Measurements from ENCODE around the gene GSTT2.

The GSTT2 gene

DNA sequence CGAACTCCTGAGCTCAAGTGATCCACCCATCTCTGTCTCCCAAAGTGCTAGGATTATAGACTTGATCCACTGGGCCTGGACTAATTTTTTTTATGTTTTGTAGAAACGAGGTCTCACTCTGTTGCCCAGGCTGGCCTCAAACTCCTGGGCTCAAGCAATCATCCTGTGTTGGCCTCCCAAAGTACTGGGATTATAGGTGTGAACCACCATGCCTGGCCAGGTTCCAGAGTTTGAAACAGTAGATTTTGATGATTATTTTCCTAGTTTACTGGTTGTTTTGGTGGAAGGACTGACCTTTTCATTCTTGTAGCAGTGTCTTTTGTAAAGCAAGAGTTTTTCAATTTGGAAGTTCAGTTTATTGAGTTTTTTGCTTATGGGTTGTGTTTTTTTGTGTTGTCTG is 46.1 kb downstream of the GSTT2 start:
- no peaks in the 10 kb centered on the region for H3K36me3 ChIP-seq (ENCODE audit: control insufficient read depth, insufficient read depth, low read length)
- no peak for DNase-seq (ENCODE audit: low read depth, low spot score)
- H3K27me3 ChIP-seq (ENCODE audit: control insufficient read depth, insufficient read depth, low read length): no peaks in the 10 kb centered on the region
- H3K4me1 ChIP-seq (ENCODE audit: control insufficient read depth, insufficient read depth, low read length): no peaks in the 10 kb centered on the region
- no peak overlapping the region for H3K4me3 ChIP-seq (ENCODE audit: low read length)
- WGBS (ENCODE audit: insufficient coverage, insufficient read length): no CpG with 5 or more reads among the region's 2 CpGs
- no peaks in the 10 kb centered on the region for H3K9me3 ChIP-seq (ENCODE audit: control insufficient read depth, insufficient read depth, low read length)
- H3K27ac ChIP-seq (ENCODE audit: low read length): no peak overlapping the region

- Histone ChIP-seq H3K36me3 (ENCODE audit: control insufficient read depth, insufficient read depth, low read length) (no peaks in the 10 kb centered on the region), H3K4me3 (ENCODE audit: low read length) (no peak overlapping the region), H3K27me3 (ENCODE audit: control insufficient read depth, insufficient read depth, low read length) (no peaks in the 10 kb centered on the region), H3K4me1 (ENCODE audit: control insufficient read depth, insufficient read depth, low read length) (no peaks in the 10 kb centered on the region), H3K9me3 (ENCODE audit: control insufficient read depth, insufficient read depth, low read length) (no peaks in the 10 kb centered on the region), H3K27ac (ENCODE audit: low read length) (no peak overlapping the region)
- WGBS (ENCODE audit: insufficient coverage, insufficient read length): no CpG with 5 or more reads among the region's 3 CpGs
- no peak for DNase-seq (ENCODE audit: low read depth, low spot score)
These were observed 46.8 kb downstream of the GSTT2 start for GRCh38 chr22:24026733-24027132.

DNA sequence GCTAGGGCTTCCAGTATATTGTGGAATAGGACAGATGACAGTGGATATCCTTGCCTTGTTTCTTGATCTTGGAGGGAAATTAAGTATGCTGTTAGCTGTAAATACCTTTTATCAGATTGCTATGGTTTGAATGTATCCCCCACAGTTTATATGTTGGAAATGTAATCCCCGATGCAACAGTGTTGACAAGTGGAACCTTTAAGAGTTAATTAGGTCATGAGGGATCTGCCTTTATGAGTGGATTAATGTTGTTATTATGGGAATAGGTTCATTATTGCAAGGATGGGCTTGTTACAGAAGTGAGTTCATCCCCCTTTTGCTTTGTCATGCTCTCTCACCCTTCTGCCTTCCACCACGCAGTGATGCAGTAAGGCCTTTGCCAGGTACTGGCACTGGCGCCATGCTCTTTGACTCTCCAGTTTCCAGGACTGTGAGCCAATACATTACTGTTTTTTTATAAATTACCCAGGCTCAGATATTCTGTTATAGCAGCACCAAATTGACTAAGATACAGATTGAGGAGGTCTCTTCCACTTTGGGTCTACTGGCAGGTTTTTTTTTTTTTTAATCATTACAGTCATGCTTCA is 47.5 kb downstream of the GSTT2 start:
- no peak overlapping the region for H3K27ac ChIP-seq (ENCODE audit: low read length)
- DNase-seq (ENCODE audit: low read depth, low spot score): no peak
- no peaks in the 10 kb centered on the region for H3K36me3 ChIP-seq (ENCODE audit: control insufficient read depth, insufficient read depth, low read length)
- H3K4me3 ChIP-seq (ENCODE audit: low read length): no peak overlapping the region
- WGBS (ENCODE audit: insufficient coverage, insufficient read length): no CpG with 5 or more reads among the region's 3 CpGs
- H3K9me3 ChIP-seq (ENCODE audit: control insufficient read depth, insufficient read depth, low read length): no peaks in the 10 kb centered on the region
- H3K27me3 ChIP-seq (ENCODE audit: control insufficient read depth, insufficient read depth, low read length): no peaks in the 10 kb centered on the region
- H3K4me1 ChIP-seq (ENCODE audit: control insufficient read depth, insufficient read depth, low read length): no peaks in the 10 kb centered on the region

GRCh38 chr22:24027991-24028390 is 48.1 kb downstream of the GSTT2 start:
- Histone ChIP-seq H3K4me1 (ENCODE audit: control insufficient read depth, insufficient read depth, low read length) (no peaks in the 10 kb centered on the region), H3K36me3 (ENCODE audit: control insufficient read depth, insufficient read depth, low read length) (no peaks in the 10 kb centered on the region), H3K27me3 (ENCODE audit: control insufficient read depth, insufficient read depth, low read length) (no peaks in the 10 kb centered on the region), H3K4me3 (ENCODE audit: low read length) (no peak overlapping the region), H3K9me3 (ENCODE audit: control insufficient read depth, insufficient read depth, low read length) (no peaks in the 10 kb centered on the region), H3K27ac (ENCODE audit: low read length) (no peak overlapping the region)
- no CpG with 5 or more reads among the region's 2 CpGs for WGBS (ENCODE audit: insufficient coverage, insufficient read length)
- no peak for DNase-seq (ENCODE audit: low read depth, low spot score)

DNA sequence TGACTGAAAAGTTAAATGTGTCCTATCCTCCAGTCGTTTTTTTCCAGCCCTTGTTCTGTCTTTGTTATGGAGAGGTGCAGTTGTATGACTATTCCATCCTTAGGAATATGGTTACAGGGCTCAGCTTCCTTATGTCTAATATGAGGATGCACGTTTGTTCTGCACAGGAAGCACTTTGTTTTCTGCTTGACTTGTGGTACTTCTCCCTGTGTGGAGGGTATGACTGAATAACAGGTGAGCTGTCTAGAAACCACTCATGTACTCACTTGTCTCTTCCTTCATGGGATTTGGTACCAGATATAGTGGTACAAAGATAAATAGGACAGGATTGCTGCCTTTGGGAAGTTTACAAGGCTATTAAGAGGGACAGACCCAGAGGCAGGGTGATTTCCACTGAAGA is 48.6 kb downstream of the GSTT2 start:
- H3K27ac ChIP-seq (ENCODE audit: low read length): no peak overlapping the region
- DNase-seq (ENCODE audit: low read depth, low spot score): no peak

DNA sequence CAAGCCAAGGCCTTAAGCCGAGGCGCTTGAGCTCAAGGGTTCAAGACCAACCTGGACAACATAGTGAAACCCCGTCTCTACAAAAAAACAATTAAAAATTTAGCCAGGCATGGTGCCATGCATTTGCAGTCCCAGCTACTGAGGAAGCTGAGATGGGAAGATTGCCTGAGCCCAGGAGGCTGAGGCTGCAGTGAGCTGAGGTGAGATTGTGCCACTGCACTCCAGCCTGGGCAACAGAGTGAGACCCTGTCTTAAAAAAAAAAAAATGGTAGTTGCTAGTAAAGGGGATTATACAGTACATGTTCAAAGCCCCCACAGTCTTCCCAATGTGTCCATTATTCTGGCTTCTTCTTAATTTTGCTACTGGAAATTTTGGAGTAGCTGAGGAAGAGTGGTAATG is 49.4 kb downstream of the GSTT2 start:
- WGBS (ENCODE audit: insufficient coverage, insufficient read length): no CpG with 5 or more reads among the region's 3 CpGs
- DNase-seq (ENCODE audit: low read depth, low spot score): no peak

More for the DNA sequence above, 48.6 kb downstream of the GSTT2 start:
- H3K9me3 ChIP-seq (ENCODE audit: control insufficient read depth, insufficient read depth, low read length): no peaks in the 10 kb centered on the region
- H3K4me1 ChIP-seq (ENCODE audit: control insufficient read depth, insufficient read depth, low read length): no peaks in the 10 kb centered on the region
- H3K36me3 ChIP-seq (ENCODE audit: control insufficient read depth, insufficient read depth, low read length): no peaks in the 10 kb centered on the region
- no peaks in the 10 kb centered on the region for H3K27me3 ChIP-seq (ENCODE audit: control insufficient read depth, insufficient read depth, low read length)
- H3K4me3 ChIP-seq (ENCODE audit: low read length): no peak overlapping the region
- WGBS (ENCODE audit: insufficient coverage, insufficient read length): no CpG with 5 or more reads among the region's 2 CpGs

GRCh38 chr22:24030186-24030702 is 50.3 kb downstream of the GSTT2 start:
- Histone ChIP-seq H3K27me3 (ENCODE audit: control insufficient read depth, insufficient read depth, low read length) (no peaks in the 10 kb centered on the region), H3K9me3 (ENCODE audit: control insufficient read depth, insufficient read depth, low read length) (no peaks in the 10 kb centered on the region), H3K4me1 (ENCODE audit: control insufficient read depth, insufficient read depth, low read length) (no peaks in the 10 kb centered on the region), H3K27ac (ENCODE audit: low read length) (no peak overlapping the region), H3K36me3 (ENCODE audit: control insufficient read depth, insufficient read depth, low read length) (no peaks in the 10 kb centered on the region), H3K4me3 (ENCODE audit: low read length) (no peak overlapping the region)
- no peak for DNase-seq (ENCODE audit: low read depth, low spot score)

More for the DNA sequence above, 49.4 kb downstream of the GSTT2 start:
- Histone ChIP-seq H3K4me3 (ENCODE audit: low read length) (no peak overlapping the region), H3K27ac (ENCODE audit: low read length) (no peak overlapping the region), H3K4me1 (ENCODE audit: control insufficient read depth, insufficient read depth, low read length) (no peaks in the 10 kb centered on the region), H3K9me3 (ENCODE audit: control insufficient read depth, insufficient read depth, low read length) (no peaks in the 10 kb centered on the region), H3K36me3 (ENCODE audit: control insufficient read depth, insufficient read depth, low read length) (no peaks in the 10 kb centered on the region), H3K27me3 (ENCODE audit: control insufficient read depth, insufficient read depth, low read length) (no peaks in the 10 kb centered on the region)
